GM23248 (cell line): ENCODE measurements around the gene MRO.

Source experiments
- EZH2 ChIP-seq: fragments of 200-600 bp; sonication (generic); IDR thresholded peaks from 2 replicates; pipeline ENCODE4 v1.6.1; 2018; ENCODE audit warnings: antibody characterized with exemption, mild to moderate bottlenecking; ENCODE audit not compliant: insufficient read depth, poor library complexity, severe bottlenecking
- EZH2phosphoT487 ChIP-seq: fragments of 200-600 bp; sonication (generic); IDR thresholded peaks from 2 replicates; pipeline ENCODE4 v1.6.1; 2018; ENCODE audit warnings: antibody characterized with exemption, moderate library complexity, mild to moderate bottlenecking, low read depth; ENCODE audit not compliant: insufficient read depth

GRCh38 chr18:50857694-50858093 lies 37.9 kb upstream of the MRO start:
- no peak for TF ChIP-seq EZH2phosphoT487
- TF ChIP-seq EZH2 = no peak
